OCI-LY3 (cell line): Measurements from ENCODE around the gene KMO.

Experiments
- CTCF ChIP-seq: fragments of 200-600, 300-600 bp; sonication (generic); IDR thresholded peaks from 2 replicates; pipeline ENCODE4 v1.5.1; 2014; ENCODE audit warnings: antibody characterized with exemption, low read length, low read depth
- EZH2phosphoT487 ChIP-seq: fragments of 200-600 bp; shearing (Covaris generic); IDR thresholded peaks from 2 replicates; pipeline ENCODE4 v1.6.1; 2018; ENCODE audit warnings: antibody characterized with exemption, mixed run types, low read depth

- TF ChIP-seq CTCF (no peak), EZH2phosphoT487 (no peak)
Measured at GRCh38 chr1:241553886-241554592, 21.9 kb downstream of the KMO start.
